ENCODE results near the gene SNAPC3.
"Not testable (repeated sequence)": the region's sequence is repeated elsewhere in the genome, so short reads cannot be mapped to it uniquely, and the experiment has no call there.

The SNAPC3 gene

GRCh38 chr9:15421990-15422371 lies 695 bp upstream of the SNAPC3 start:
- TF ChIP-seq, protein P1, sequence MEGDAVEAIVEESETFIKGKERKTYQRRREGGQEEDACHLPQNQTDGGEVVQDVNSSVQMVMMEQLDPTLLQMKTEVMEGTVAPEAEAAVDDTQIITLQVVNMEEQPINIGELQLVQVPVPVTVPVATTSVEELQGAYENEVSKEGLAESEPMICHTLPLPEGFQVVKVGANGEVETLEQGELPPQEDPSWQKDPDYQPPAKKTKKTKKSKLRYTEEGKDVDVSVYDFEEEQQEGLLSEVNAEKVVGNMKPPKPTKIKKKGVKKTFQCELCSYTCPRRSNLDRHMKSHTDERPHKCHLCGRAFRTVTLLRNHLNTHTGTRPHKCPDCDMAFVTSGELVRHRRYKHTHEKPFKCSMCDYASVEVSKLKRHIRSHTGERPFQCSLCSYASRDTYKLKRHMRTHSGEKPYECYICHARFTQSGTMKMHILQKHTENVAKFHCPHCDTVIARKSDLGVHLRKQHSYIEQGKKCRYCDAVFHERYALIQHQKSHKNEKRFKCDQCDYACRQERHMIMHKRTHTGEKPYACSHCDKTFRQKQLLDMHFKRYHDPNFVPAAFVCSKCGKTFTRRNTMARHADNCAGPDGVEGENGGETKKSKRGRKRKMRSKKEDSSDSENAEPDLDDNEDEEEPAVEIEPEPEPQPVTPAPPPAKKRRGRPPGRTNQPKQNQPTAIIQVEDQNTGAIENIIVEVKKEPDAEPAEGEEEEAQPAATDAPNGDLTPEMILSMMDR (IDR thresholded peaks at IDR 0.05; ENCODE audit: low read length, missing control alignments) = no peak
- H3K4me3 ChIP-seq (replicated peaks; ENCODE audit: low read depth, low read length) = peak overlapping the region; percentile 95
- no peak for DNase-seq (ENCODE audit: low read depth)

GRCh38 chr9:15423231-15423985 lies 732 bp downstream of the SNAPC3 start:
- DNase-seq (ENCODE audit: low read depth) = peak; percentile 49
- peak overlapping the region; percentile 95 for H3K4me3 ChIP-seq (replicated peaks; ENCODE audit: low read depth, low read length)
- TF ChIP-seq, protein P1 (IDR thresholded peaks at IDR 0.05; ENCODE audit: low read length, missing control alignments) = peak; percentile 29

DNA sequence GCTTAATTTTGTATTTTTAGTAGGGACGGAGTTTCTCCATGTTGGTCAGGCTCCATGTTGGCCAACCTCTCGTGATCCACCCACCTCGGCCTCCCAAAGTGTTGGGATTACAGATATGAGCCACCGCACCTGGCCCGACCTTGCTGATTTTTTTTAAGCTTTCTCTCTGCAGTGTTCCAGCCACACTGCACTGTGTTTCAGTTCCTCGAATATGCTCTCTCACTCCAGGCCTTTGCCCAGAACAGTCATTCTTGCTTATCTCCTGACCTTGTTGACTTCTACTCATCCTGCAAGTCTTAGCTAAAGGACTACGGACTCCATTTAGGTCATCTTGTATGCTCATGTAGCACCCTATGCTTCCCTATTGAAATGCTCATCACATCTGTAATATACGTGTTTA lies 3.3 kb downstream of the SNAPC3 start:
- H3K4me3 ChIP-seq (replicated peaks; ENCODE audit: low read depth, low read length) = no peak overlapping the region
- DNase-seq (ENCODE audit: low read depth) = no peak
- TF ChIP-seq, protein P1 (IDR thresholded peaks at IDR 0.05; ENCODE audit: low read length, missing control alignments) = no peak

GRCh38 chr9:15427702-15428101 lies 5.0 kb downstream of the SNAPC3 start:
- H3K4me3 ChIP-seq (replicated peaks; ENCODE audit: low read depth, low read length); DNase-seq (ENCODE audit: low read depth): not testable (repeated sequence)

DNA sequence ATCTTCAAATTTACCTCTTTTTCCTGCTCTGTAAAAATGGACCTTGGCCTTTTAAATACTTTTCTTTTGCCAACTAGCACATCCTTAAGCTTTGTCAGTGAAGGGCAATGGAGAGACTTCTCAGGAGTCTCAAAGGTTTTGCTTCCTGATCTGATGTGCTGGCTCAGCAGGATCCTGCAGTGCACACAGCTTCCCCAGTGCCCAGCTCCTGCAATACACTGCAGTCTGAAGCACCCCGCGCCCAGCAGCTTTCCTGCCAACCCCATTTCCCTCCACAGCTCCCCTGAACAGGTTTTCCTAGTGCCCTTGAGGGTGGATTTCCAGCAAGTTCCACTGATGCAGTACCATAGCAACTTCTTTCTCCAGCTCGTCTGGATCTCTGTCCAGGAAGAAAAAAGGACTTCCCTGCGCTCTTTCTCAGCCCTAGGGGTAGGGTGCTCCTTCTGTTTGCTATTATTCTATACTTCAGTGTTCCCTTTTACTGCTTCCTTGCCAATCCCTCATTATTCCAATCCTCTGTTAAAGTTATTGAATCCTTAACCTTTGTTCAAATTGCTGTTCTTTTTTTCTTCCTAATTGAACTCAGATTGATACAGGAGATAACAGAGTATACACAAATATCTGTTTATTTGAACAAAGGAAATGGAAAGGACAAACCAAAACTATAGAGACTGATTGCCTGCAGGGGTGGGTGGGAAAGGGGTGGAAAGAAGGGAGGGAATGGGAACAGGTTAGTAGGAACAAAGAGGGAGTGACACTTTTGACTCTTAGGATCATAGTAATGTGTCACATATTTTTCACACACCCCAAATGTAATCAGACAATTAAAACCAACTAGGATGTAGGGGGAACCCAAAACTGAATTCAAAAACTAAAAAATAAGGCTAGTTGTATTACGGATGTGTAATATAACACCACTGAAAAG lies 8.5 kb downstream of the SNAPC3 start:
- H3K4me3 ChIP-seq (replicated peaks; ENCODE audit: low read depth, low read length) = no peak overlapping the region
- no peak for DNase-seq (ENCODE audit: low read depth)
- TF ChIP-seq, protein P1 (IDR thresholded peaks at IDR 0.05; ENCODE audit: low read length, missing control alignments) = no peak

DNA sequence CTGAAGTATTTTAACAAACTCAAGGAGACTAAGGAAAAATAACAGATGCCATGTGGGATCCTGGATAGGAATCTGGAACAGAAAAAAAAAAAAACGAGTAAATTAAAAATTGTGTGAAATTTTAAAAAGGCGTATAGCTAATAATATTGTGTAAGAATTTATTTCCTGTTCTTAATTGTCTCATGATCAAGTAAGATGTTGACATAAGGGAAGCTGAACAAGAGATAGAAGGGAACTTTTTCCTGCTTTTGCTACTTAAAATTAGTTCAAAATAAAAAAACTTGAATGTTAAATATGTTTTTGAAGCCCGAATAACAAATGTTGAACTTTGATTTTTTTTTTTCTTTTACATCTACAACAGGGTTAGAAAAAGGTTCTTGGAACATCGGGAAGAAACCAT lies 10.5 kb downstream of the SNAPC3 start:
- TF ChIP-seq, protein P1 (IDR thresholded peaks at IDR 0.05; ENCODE audit: low read length, missing control alignments) = no peak
- no peak for DNase-seq (ENCODE audit: low read depth)
- no peak overlapping the region for H3K4me3 ChIP-seq (replicated peaks; ENCODE audit: low read depth, low read length)

DNA sequence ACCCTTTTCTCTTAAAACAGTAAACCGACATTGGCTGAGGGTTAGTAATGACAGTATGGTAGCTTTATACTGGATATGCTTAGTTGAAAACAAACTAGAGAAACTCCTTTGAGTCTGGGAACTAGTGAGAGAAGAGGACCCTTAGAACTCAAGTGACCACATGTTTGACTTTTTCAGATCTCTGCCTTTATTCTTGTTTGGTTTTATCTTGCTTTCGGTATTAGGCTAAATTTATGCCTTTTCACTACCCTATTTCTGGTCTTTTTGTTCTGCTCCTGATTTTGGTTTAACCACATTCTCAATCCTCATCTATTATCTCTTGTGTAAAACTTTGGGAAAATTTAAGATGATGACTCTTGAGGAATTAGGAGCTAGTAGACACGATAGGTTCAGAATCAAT lies 11.0 kb downstream of the SNAPC3 start:
- no peak overlapping the region for H3K4me3 ChIP-seq (replicated peaks; ENCODE audit: low read depth, low read length)
- TF ChIP-seq, protein P1 (IDR thresholded peaks at IDR 0.05; ENCODE audit: low read length, missing control alignments) = no peak
- no peak for DNase-seq (ENCODE audit: low read depth)

Measured in fibroblast of pulmonary artery (primary cell).